Panc1 (cell line): ENCODE data around the gene TRAPPC2L. TPM values are rescaled to one million over a fixed set of nuclear protein-coding genes. Genes with fewer than 3 reads are reported as not detected.

Experiments
- ATAC-seq: fragments of 200-7000 bp; cut with Tn5 transposase; 2 replicates; pipeline ENCODE4 v1.9.1; 2020; ENCODE audit warnings: mild to moderate bottlenecking, moderate library complexity
- BruUV-seq: library from RNA; stranded (reverse); fragments of 400-500 nt; replicated peaks from 2 replicates; lab custom pipeline; 2021; lab: Mats Ljungman, UMichigan
- CTCF ChIA-PET: fragments of 300-600 bp; sonication (Branson Sonifier 250); formaldehyde crosslinking; loops from one replicate; lab custom pipeline; 2022; ENCODE audit warnings: antibody characterized with exemption; lab: Charles Lee
- POLR2A ChIA-PET: fragments of 300-600 bp; sonication (Branson Sonifier 250); formaldehyde crosslinking; loops from one replicate; lab custom pipeline; 2022; ENCODE audit warnings: antibody characterized with exemption; lab: Charles Lee
- DNase-seq: peaks from one replicate; pipeline ENCODE4 v3.0.0-alpha.2; 2010; ENCODE audit warnings: low read depth, low spot score
- H3K27ac ChIP-seq: 2 replicates; pipeline ENCODE4 v1.5.1; 2011; ENCODE audit warnings: mild to moderate bottlenecking, low read length, inconsistent platforms
- H3K27me3 ChIP-seq: fragments of 200-500 bp; sonication (Bioruptor generic); 2 replicates; pipeline ENCODE4 v1.6.0; 2014; ENCODE audit warnings: low read length, inconsistent platforms; ENCODE audit not compliant: control insufficient read depth, insufficient read depth
- H3K36me3 ChIP-seq: fragments of 200-500 bp; sonication (Bioruptor generic); 2 replicates; pipeline ENCODE4 v1.5.1; 2014; ENCODE audit warnings: inconsistent platforms, mild to moderate bottlenecking, low read length, moderate library complexity; ENCODE audit not compliant: control insufficient read depth, insufficient read depth
- H3K4me1 ChIP-seq: 2 replicates; pipeline ENCODE4 v1.5.1; 2011; ENCODE audit warnings: inconsistent platforms, mild to moderate bottlenecking, low read length, moderate library complexity; ENCODE audit not compliant: control insufficient read depth, insufficient read depth
- H3K4me3 ChIP-seq, 2 experiments: 2 replicates each; pipeline ENCODE4 v1.5.1; 2011 to 2012; ENCODE audit warnings: low read depth in 2 of 2, low read length in 2 of 2, mild to moderate bottlenecking in 2 of 2, inconsistent platforms in 1 of 2, moderate library complexity in 1 of 2
- H3K9me3 ChIP-seq: fragments of 200-500 bp; sonication (Bioruptor generic); 2 replicates; pipeline ENCODE4 v1.5.1; 2014; ENCODE audit warnings: low read depth, mild to moderate bottlenecking, inconsistent platforms, low read length, moderate library complexity; ENCODE audit not compliant: control insufficient read depth, insufficient read depth
- CTCF ChIP-seq: fragments of 450-650 bp; IDR thresholded peaks from 2 replicates; pipeline ENCODE4 v1.5.1; 2017; ENCODE audit warnings: mild to moderate bottlenecking
- POLR2AphosphoS5 ChIP-seq: IDR thresholded peaks from 2 replicates; pipeline ENCODE4 v1.6.1; 2012; ENCODE audit warnings: mild to moderate bottlenecking, low read depth, low read length, moderate library complexity
- REST ChIP-seq, 2 experiments: IDR thresholded peaks; 2 replicates each; pipeline ENCODE4 v1.6.1; 2011 to 2012; ENCODE audit warnings: low read depth in 2 of 2, control low read depth in 1 of 2, low read length in 1 of 2, mild to moderate bottlenecking in 1 of 2, moderate library complexity in 1 of 2; ENCODE audit not compliant: insufficient read depth in 1 of 2
- SIN3A ChIP-seq: IDR thresholded peaks from 2 replicates; pipeline ENCODE4 v1.6.1; 2012; ENCODE audit warnings: low read depth, mild to moderate bottlenecking, low read length, moderate library complexity, borderline replicate concordance; ENCODE audit not compliant: insufficient read depth
- TCF7L2 ChIP-seq: IDR thresholded peaks from 2 replicates; pipeline ENCODE4 v1.6.1; 2011; ENCODE audit warnings: mild to moderate bottlenecking, low read depth, low read length, inconsistent platforms
- in situ Hi-C: cut with HindIII; loops from 2 replicates; pipeline ENCODE4 v1.10.0; 2016; ENCODE audit warnings: low sequenced_read_pairs, low pct_unique_long_range_greater_than_20kb
- intact Hi-C: fragments of 100-400 bp; cut with micrococcal nuclease; formaldehyde crosslinking; loops from one replicate; pipeline ENCODE4 v1.10.0; 2022; ENCODE audit not compliant: unreplicated experiment
- total RNA-seq: library from RNA; stranded (reverse); gene quantifications from one replicate; pipeline ENCODE4 v1.2.1, GENCODE V29; 2021; ENCODE audit not compliant: unreplicated experiment

Gene TRAPPC2L
- total RNA-seq, 1 experiment from 2014 or later = 73.8 TPM

DNA sequence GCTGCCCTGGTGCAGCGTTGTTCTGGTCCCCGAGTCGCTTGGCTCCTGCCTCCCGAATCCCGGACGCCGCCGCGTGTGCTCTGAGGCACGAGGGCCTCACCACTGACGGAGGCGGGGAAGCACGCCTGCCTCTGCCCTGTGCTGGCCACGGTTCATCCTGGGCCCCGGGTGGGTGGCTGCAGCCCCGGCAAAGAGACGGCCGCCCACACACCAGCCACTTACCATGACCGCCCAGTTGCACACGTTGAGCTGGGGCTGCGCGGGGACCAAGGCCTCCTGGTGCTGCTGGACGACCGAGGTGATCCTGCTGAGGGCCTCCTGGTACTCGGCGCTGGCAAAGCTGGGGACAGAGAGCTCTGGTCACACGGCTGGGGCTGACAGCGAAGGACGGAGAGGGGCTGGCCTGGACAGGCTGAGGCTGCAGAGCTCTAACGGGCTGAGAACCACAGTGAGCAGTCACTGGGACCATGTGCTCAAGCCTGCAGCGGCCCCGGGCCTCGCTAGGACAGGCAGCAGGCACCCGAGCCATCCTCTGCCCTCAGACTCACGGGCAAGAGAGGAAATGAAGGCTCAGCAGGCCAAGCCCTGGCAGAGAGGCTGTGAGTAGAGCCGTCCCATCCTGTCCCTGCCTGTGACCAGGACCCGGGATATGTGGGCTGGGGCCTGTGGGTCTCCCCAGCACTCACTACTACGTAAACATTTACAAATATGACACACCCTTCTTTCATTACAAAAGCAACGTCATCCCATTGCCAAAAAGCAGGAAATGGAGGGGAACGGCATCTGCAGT, 38.9 kb upstream of the TRAPPC2L start:
- ChIA-PET POLR2A (no interaction called here), CTCF (no interaction called here)
- Histone ChIP-seq H3K4me3 (no peak overlapping the region), H3K27me3 (no peaks in the 10 kb centered on the region), H3K4me1 (no peaks in the 10 kb centered on the region; the same call in 1 of the 2 replicates), H3K36me3 (no peaks in the 10 kb centered on the region), H3K27ac (no peak overlapping the region), H3K9me3 (no peaks in the 10 kb centered on the region)
- no TSS peak for BruUV-seq
- DNase-seq = no peak
- in situ Hi-C loops (no loop called here), intact Hi-C loops (loop anchor here (10.0 kb wide), 1 partner anchor 347 kb away; no protein-coding TSS in a partner anchor)
- TF ChIP-seq REST (IDR thresholded peaks at IDR 0.05; ENCODE audit: insufficient read depth in 1 of 2, low read depth in 2 of 2, low read length in 1 of 2) (no peak), SIN3A (no peak), POLR2AphosphoS5 (no peak; the same call in 1 of the 2 replicates), TCF7L2 (no peak), CTCF (no peak)
- ATAC-seq = no peak

- Histone ChIP-seq H3K27me3 (no peaks in the 10 kb centered on the region), H3K36me3 (no peaks in the 10 kb centered on the region), H3K9me3 (no peaks in the 10 kb centered on the region), H3K4me1 (no peaks in the 10 kb centered on the region; the same call in 1 of the 2 replicates), H3K27ac (no peak overlapping the region), H3K4me3 (no peak overlapping the region)
- TF ChIP-seq CTCF (no peak), TCF7L2 (no peak), SIN3A (no peak), REST (IDR thresholded peaks at IDR 0.05; ENCODE audit: insufficient read depth in 1 of 2, low read depth in 2 of 2, low read length in 1 of 2) (no peak), POLR2AphosphoS5 (no peak)
- in situ Hi-C loops (no loop called here), intact Hi-C loops (loop anchor here (10.0 kb wide), 1 partner anchor 346 kb away; no protein-coding TSS in a partner anchor)
- no TSS peak for BruUV-seq
- no peak for DNase-seq
- ATAC-seq = no peak
- CTCF ChIA-PET = no interaction called here
- POLR2A ChIA-PET = no interaction called here
These were observed 38.4 kb upstream of the TRAPPC2L start for GRCh38 chr16:88818575-88818874.
